HG02885 (cell line): ENCODE results near the gene CASR.
A peak's percentile ranks its signal among the peaks of the same experiment; 100 is the strongest.

ENCODE experiments used
- ATAC-seq: cut with Tn5 transposase; IDR thresholded peaks from one replicate; pipeline ENCODE4 v1.9.1; 2021; ENCODE audit warnings: mild to moderate bottlenecking; ENCODE audit not compliant: unreplicated experiment, poor library complexity

The CASR gene

DNA sequence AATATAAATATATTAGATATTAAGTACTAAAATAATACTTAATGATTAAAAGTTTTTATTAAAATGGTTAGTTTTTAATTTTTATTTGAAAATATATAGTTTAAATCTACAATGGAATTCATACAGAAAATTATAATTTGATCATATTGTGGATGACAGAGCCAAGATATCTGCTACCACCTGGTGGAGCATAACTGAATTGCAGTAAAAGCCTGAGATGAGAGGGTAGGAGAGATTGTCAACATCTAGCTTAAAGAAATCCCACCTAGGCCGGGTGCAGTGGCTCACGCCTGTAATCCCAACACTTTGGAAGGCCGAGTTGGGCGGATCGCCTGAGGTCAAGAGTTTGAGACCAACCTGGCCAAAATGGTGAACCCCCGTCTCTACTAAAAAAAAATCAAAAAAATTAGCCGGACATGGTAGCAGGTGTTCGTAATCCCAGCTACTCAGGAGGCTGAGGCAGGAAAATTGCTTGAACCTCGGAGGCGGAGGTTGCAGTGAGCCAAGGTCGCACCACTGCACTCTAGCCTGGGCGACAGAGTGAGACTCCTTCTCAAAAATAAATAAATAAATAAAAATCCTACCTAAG lies 116.5 kb downstream of the CASR start:
- no peak for ATAC-seq

DNA sequence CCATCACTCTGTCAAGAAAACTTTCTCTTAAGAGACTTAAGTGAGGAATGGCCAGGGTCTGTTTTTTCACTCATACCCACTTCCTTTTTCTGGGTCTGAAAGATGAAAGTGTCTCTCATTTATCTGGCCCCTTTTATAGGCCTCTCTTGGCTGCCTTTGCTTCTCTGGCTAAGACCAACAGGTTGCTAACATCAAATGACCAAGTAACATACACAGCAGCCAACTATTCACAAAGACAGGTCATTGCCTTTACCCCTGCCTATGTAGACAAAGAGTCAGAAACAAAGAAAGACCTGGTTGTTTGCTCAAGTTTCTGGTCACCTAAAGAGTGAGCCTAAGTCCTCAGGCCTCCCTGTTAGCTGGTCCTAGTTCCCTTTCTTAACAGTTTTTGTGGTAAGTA lies 117.6 kb downstream of the CASR start:
- peak; percentile 66 for ATAC-seq

DNA sequence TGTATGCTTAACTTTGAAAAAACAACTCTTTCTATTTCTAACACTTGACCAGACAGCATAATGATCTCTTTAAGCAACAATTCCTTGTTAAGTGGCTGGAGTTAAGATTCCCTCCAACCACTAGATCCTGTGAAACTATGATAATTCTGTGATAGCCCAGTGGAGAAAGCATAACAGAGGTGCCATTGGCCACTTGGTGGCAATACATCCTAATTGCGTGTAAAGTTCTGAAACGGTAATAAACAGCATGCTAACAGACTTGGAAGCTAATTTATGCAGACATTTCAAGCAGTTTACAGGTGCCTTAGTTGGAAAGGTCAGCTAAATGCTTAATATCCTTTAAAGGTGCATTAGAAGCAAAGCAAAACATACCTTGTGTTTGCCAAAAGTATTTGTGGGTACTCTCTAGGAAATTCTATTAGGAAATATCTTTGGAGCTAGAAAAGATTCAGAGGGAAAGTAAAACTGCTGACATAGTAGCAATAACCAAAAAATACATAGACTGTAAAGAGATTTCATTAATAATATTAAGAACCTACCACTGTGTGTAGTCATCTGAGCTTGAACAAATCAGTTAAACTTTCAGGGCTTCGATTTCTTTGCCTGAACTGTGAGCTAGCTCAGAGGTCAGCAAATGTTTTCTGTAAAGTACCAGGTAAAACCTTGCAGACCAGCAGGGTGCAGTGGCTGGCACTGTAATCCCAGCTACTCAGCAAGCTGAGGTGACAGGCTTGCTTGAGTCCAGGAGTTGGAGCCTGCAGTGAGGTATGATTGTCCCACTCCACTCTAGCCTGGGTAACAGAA lies 122.6 kb downstream of the CASR start:
- no peak for ATAC-seq

DNA sequence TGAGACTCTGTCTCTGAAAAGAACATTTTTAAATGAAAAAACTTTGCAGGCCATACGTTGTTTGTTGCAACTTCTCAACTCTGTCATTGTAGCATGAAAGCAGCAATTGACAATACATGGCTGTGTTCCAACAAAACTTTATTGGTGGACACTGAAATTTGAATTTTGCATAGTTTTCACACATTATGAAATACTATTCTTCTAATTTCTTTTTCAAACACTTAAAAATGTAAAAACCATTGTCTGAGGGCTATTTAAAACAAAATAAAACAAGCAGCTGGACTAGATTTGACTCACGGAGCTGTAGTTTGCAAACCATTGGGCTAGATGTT lies 123.1 kb downstream of the CASR start:
- ATAC-seq: no peak

DNA sequence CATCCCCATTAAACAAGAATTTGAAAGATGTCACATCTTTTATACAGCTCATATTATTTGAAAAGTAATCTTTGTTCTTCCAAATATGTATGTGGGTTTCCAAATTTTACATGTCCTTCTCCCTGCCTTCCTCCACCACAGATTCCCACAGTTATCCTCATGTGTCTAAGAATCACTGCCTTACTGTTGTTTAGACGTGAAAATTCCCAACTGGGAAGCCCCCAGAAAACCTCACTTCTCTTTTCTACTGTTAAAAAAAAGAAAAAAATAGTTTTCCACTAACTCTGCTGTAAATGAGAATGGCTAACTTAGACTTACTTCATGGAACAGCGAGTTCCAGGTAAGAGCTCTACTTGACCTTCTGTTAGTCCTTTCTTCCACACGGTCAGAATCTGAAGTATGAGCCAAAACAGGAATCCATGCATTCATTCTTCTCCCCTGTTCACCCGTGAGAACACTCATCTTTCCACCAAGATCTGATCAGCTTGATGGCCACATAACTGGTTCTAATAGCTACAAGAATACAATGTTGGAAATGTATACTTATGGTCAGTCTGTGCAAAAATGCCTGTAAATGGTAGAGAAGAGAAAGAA lies 123.7 kb downstream of the CASR start:
- no peak for ATAC-seq

DNA sequence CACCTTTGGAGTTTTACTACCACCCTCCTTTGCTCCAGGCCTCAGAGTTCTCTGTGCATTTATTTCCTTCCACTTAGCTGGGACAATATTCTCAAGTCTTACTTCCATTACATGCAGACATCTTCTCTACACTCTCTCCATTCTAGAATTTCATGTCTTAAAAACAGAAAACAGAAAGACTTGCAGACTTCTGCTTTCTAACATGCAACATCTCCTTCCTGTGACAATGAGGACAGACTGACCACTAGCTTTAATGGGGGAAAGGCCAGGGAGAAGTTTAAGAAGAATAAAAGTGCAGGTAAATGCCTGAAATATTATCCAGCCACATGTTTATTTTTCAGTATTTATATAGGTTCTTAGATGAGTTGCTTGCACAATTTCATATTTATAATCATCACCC lies 124.5 kb downstream of the CASR start:
- no peak for ATAC-seq

DNA sequence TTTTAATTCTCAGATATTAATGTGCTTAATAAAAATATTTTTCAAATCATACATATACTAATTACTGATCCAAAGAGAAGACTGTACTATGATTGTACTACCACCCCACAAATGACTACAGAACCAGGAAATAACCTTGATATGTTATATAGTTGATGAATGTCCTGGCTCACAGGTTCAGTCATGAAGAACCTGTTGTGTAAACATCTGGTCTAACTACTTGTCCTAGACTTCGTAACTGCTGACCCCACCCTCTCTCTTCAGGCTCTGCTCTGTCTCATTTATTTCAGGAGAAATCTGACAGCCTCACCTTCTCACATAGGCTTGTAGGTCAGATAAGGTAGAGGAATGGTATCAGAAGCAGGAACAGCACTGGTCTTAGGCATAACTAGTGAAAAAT lies 126.9 kb downstream of the CASR start:
- no peak for ATAC-seq

DNA sequence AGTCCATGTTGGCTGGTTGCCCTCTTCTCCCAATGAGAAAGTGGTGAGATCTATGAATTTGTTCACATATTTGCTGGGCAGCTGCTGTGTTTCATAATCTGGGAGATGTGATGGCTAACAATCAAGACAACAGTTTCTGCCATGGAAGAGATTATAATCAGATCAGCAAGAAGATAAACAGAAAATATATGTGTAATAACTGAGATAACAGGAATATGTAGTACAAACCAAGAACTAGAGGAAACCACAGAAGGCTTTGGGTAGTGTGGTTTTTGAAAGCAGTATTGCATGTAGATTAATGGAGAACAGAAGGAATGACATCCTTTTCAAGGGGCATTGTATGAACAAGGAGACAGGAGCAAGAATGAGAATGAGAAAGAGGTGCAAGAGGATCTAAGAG lies 129.4 kb downstream of the CASR start:
- no peak for ATAC-seq

DNA sequence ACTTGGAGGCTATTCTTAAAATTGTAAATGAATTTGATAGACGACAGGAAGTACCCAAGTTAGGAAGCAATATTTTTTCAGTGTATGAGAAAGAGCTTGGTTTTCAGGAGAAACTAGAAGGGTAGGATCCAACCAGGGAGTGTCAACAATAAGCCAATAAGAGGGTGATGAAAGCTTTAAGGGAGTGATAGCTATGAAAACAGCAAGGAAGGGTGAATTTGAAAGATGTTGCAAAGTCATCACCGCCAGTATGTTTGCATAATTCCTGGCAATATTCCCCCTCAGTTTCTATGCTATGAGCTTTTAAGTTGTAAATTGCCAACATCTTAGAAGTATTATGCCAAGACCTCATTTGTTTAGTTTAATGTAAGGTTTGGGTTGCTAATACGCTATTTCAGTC lies 129.8 kb downstream of the CASR start:
- ATAC-seq: no peak

DNA sequence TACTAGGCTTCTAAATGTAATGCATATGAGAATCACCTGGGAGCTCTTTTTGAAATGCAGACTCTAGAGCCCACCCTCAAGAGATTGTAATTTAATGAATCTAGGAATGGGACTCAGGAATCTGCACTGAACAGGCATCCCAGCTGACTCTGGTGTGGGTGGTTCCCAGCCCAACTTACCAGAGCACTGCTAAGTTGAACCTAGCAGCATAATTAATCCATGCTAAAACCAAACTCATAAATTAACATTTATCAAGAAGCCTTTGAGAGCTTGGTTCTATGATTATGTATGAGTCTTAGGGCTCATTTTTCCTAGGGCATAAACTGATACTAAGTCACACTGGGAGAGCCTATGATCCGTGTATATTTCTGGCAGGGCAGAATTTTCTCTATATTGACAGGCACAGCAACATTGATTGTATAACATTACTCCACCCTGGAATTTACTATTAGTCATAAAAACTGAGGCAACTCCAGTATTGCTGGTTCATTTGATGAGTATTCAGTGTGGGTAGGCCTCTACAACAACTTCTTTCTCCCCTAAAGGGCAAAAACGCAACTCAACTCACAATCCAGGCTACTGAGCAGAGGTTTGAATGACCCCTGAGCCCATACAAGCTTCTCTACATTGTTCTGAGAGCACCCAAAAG lies 130.9 kb downstream of the CASR start:
- ATAC-seq: no peak

DNA sequence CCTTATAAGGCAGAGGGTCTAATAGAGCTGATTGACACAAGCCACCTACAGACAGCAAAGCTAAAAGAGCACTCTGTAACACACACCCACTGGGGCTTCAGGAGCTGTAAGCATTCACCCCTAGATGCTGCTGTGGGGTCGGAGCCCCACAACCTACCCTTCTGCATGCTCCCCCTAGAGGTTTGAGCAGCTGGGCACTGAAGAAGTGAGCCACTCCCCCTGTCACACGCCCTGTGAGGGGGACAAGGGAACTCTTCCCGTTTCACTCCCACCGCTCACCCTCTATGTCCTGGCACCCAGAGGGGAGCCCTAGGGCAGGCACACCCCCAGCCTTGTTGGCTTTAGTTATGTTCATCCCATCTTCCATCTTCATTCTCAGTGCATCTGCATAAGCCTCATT lies 132.2 kb downstream of the CASR start:
- no peak for ATAC-seq

DNA sequence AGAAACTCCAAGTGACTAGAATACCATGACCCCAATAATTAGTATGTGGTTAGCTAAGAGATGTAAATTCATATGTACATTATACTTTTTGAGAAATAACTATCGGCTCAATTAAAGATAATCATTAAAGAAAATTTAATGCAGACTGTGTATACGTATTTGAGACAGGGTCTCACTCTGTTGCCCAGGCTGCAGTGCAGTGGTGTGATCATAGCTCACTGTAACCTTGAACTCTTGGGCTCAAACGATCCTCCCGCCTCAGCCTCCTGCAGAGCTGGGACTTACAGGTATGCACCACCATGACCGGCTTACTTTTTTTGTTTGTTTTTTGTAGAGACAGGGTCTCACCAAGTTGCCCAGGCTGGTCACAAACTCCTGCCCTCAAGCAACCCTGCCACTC lies 132.9 kb downstream of the CASR start:
- ATAC-seq: no peak

DNA sequence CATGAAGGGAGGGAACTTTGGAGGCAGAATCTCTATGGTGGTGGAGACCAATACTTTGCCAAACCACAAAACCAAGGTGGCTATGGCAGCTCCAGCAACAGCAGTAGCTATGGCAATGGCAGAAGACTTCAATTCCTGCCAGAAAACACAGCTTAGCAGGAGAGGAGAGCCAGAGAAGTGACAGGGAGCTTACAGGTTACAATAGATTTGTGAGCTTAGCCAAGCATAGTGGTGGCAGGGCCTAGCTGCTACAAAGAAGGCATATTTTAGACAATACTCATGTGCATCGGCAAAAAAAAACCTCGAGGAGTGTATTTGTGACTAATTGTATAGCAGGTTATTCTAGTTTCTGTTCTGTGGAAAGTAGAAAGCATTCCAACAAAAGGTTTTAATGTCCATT lies 135.2 kb downstream of the CASR start:
- ATAC-seq: no peak

DNA sequence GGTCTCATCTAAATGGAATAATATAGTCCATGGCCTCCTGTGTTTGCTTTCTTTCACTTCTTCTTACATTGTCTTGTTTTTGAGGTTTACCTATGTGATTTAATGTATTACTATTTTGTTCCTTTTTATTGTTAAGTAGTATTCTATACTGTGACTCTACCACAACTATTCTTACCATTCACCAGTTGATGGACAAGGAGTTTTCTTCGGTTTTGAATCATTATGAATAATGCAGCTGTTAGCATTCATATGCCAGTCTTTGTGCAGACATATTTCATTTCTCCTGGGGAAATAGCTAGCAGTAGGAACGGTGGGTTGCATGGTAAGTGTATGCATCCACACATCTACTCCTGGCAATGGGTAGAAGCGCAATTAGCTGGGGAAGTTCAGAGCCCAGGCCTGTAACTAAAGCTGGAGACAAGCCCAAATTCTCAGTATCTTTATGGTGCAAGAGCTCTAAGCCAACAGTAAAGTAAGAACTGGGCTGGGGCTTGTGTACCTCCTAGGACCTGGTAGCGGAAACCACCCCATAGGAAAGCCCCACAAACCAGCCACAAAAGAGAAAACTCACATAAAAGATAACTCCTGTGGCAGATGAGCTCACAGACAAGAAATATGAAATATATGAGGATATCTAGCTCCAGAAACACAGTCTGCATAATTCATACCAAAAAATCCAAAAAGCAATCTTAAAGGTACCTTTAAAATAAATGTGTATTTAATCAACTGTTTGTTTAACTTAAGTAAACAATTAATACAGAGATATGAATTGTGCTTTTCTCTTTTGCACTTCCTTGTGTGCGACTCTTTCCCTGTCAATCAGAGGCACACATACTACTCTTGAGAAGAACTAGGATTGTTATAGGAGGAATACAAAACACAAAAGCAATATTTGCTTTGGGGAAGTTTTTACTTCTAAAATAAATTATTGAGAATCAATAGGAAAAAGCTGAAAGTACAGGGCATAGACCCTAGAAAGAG lies 138.9 kb downstream of the CASR start:
- ATAC-seq: no peak

DNA sequence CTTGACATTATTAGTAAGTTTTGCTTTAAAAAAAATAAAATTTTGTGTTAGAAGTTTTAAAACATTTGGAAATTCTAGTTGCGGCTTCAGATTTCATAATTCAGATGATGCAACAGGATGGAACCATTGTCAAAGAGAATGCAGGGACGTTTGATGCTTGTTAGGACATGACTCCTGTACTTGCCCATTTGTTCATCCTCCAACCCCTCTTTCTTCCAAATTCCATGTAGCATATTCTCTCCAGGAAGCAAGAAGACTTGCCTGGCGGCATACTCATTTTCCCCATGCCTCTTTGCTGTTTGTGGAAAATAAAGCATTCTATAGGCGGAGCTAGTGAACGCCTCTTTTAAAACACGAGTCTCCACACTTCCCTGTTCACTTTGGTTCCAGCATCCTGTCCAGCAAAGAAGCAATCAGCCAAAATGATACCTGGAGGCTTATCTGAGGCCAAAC lies 141.4 kb downstream of the CASR start, which contains the start of gene CSTA:
Gene CSTA (plus strand): TSS at position 378 of the 453 bp plus-strand sequence. CDS start 45 bp downstream, at position 423.
- no peak for ATAC-seq

DNA sequence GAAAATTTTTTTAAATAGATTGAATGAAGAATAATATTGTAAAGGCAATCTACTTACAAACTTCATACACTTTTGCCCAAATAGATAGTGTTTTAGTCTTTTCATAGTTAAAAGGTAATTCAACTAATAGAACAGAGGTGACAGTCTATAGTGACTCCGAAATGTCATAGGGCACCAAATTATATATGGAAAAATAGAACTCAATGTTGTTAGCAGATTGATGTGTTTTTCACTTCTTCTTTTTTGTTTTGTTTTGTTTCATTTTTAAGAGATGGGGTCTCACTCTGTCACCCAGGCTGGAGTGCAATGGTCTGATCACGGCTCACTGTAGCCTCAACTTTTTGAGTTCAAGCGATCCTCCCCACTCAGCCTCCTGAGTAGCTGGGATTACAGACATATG lies 142.3 kb downstream of the CASR start:
- ATAC-seq: no peak

DNA sequence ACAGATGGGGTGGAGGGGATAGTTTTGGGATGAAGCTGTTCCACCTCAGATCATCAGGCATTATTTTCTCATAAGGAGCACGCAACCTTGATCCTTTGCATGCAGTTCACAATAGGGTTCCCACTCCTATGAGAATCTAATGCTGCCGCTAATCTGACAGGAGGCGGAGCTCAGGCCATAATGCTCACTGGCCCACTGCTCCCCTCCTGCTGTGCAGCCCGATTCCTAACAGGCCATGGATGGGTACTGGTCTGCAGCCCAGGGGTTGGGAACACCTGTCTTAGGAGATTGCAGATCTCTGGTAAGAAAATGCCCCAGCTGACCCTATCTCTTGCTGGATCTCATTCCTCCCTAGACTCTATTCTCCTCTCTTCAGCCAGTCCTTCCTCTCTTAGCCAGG lies 148.4 kb downstream of the CASR start:
- ATAC-seq: no peak

DNA sequence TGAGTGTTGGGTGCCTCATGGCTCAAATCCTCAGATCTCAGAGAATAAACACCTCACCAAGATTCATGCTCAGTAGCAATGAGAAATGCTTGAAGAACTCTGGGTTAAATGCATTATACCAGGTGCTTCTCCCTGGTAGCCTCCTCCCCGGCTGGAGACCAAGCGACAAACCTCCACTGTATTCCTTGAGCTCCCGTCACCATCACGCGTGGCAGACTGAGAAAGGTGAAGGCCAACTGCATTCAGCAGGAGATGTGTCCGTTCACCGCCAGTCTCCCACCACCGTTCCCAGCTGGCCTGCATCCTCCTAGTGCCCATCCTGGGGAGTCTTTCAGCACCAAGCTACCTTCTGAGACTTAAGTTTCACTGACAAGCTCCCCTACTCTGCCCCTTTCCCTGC lies 149.1 kb downstream of the CASR start:
- ATAC-seq: no peak
